SK-N-SH treated with all-trans-retinoic acid at 6 μM for 48 hours (cell line): Measurements from ENCODE around the gene PRR35.
A peak's percentile ranks its signal among the peaks of the same experiment; 100 is the strongest.

Experiments used
- ATAC-seq: fragments of 200-7000 bp; cut with Tn5 transposase; 3 replicates; pipeline ENCODE4 v1.9.1; 2020; ENCODE audit warnings: mild to moderate bottlenecking, moderate library complexity
- ARNTL ChIP-seq: fragments of 450-650 bp; formaldehyde crosslinking; IDR thresholded peaks from 2 replicates; pipeline ENCODE4 v1.5.0; 2020; ENCODE audit warnings: low read depth, mild to moderate bottlenecking, moderate library complexity, borderline replicate concordance
- BACH2 ChIP-seq: fragments of 250-450 bp; sonication (Bioruptor Pico); IDR thresholded peaks from 2 replicates; pipeline ENCODE4 v1.9.0; 2021; ENCODE audit warnings: mild to moderate bottlenecking, borderline replicate concordance
- CREB5 ChIP-seq: fragments of 250-450 bp; sonication (Bioruptor Pico); IDR thresholded peaks from 2 replicates; pipeline ENCODE4 v1.5.1; 2020; ENCODE audit warnings: low read depth, mild to moderate bottlenecking, moderate library complexity
- ESRRG ChIP-seq: fragments of 250-450 bp; sonication (Bioruptor Pico); IDR thresholded peaks from 2 replicates; pipeline ENCODE4 v1.6.1; 2021; ENCODE audit warnings: mild to moderate bottlenecking
- GLIS3 ChIP-seq: fragments of 250-450 bp; sonication (Bioruptor Pico); IDR thresholded peaks from 2 replicates; pipeline ENCODE4 v1.5.0; 2020; ENCODE audit warnings: mild to moderate bottlenecking, moderate library complexity
- ISL1 ChIP-seq: fragments of 250-450 bp; sonication (Bioruptor Pico); IDR thresholded peaks from 2 replicates; pipeline ENCODE4 v2.1.2; 2022; ENCODE audit warnings: mild to moderate bottlenecking, moderate library complexity
- OSR1 ChIP-seq: fragments of 250-450 bp; sonication (Bioruptor Pico); IDR thresholded peaks from 2 replicates; pipeline ENCODE4 v1.8.0; 2022; ENCODE audit warnings: moderate library complexity, mild to moderate bottlenecking, inconsistent platforms
- PATZ1 ChIP-seq: fragments of 250-450 bp; sonication (Bioruptor Pico); IDR thresholded peaks from 2 replicates; pipeline ENCODE4 v1.8.0; 2020; ENCODE audit warnings: mild to moderate bottlenecking, moderate library complexity, borderline replicate concordance
- POU6F1 ChIP-seq: fragments of 250-450 bp; sonication (Bioruptor Pico); IDR thresholded peaks from 2 replicates; pipeline ENCODE4 v1.8.0; 2021; ENCODE audit warnings: low read depth, mild to moderate bottlenecking, moderate library complexity, borderline replicate concordance
- PPARA ChIP-seq: fragments of 250-450 bp; sonication (Bioruptor Pico); IDR thresholded peaks from 2 replicates; pipeline ENCODE4 v1.5.0; 2020; ENCODE audit warnings: mild to moderate bottlenecking, borderline replicate concordance
- RARB ChIP-seq: fragments of 250-450 bp; sonication (Bioruptor Pico); IDR thresholded peaks from 2 replicates; pipeline ENCODE4 v1.8.0; 2021; ENCODE audit warnings: mild to moderate bottlenecking, moderate library complexity
- TCF4 ChIP-seq: fragments of 250-450 bp; sonication (Bioruptor Pico); IDR thresholded peaks from 2 replicates; pipeline ENCODE4 v1.8.0; 2021; ENCODE audit warnings: mild to moderate bottlenecking, moderate library complexity, borderline replicate concordance
- TOX ChIP-seq: fragments of 250-450 bp; sonication (Bioruptor Pico); IDR thresholded peaks from 2 replicates; pipeline ENCODE4 v1.8.0; 2021; ENCODE audit warnings: mild to moderate bottlenecking, moderate library complexity, borderline replicate concordance
- TSHZ2 ChIP-seq: fragments of 250-450 bp; sonication (Bioruptor Pico); IDR thresholded peaks from 2 replicates; pipeline ENCODE4 v1.5.0; 2020; ENCODE audit warnings: mild to moderate bottlenecking, moderate library complexity
- ZFP3 ChIP-seq: fragments of 250-450 bp; sonication (Bioruptor Pico); IDR thresholded peaks from 2 replicates; pipeline ENCODE4 v1.5.0; 2020; ENCODE audit warnings: mild to moderate bottlenecking, moderate library complexity
- ZFP30 ChIP-seq: fragments of 450-650 bp; formaldehyde crosslinking; IDR thresholded peaks from 2 replicates; pipeline ENCODE4 v1.5.0; 2022; ENCODE audit warnings: mild to moderate bottlenecking, moderate library complexity
- ZNF565 ChIP-seq: fragments of 450-650 bp; formaldehyde crosslinking; conservative IDR thresholded peaks from 2 replicates; pipeline ENCODE4 v1.5.0; 2020; ENCODE audit warnings: low read depth, mild to moderate bottlenecking, moderate library complexity
- ZNF8 ChIP-seq: fragments of 450-650 bp; formaldehyde crosslinking; IDR thresholded peaks from 2 replicates; pipeline ENCODE4 v1.5.0; 2020; ENCODE audit warnings: mild to moderate bottlenecking, moderate library complexity

PRR35 gene

GRCh38 chr16:534856-535445, 25.2 kb upstream of the PRR35 start (continued):
- TF ChIP-seq PATZ1 (CRISPR knock-in tag) (no peak), ZFP30 (CRISPR knock-in tag) (no peak)

- TF ChIP-seq ZNF8 (CRISPR knock-in tag), result no peak
- TF ChIP-seq ISL1 (CRISPR knock-in tag), result no peak
- TF ChIP-seq PPARA, result no peak
- no peak for TF ChIP-seq OSR1 (CRISPR knock-in tag)
- TF ChIP-seq ARNTL, result no peak
- TF ChIP-seq RARB (CRISPR knock-in tag), result no peak
- no peak for TF ChIP-seq BACH2 (CRISPR knock-in tag)
- TF ChIP-seq GLIS3, result no peak
- TF ChIP-seq POU6F1 (CRISPR knock-in tag), result no peak
- no peak for TF ChIP-seq ESRRG
- no peak for TF ChIP-seq TOX (CRISPR knock-in tag)
- TF ChIP-seq ZNF565, result no peak
- no peak for TF ChIP-seq ZFP30 (CRISPR knock-in tag)
- no peak for TF ChIP-seq PATZ1 (CRISPR knock-in tag)
- no peak for TF ChIP-seq TSHZ2 (CRISPR knock-in tag)
- TF ChIP-seq CREB5 (CRISPR knock-in tag), result no peak
- TF ChIP-seq TCF4 (CRISPR knock-in tag), result no peak
- TF ChIP-seq ZFP3 (CRISPR knock-in tag), result no peak
- ATAC-seq, result peak; percentile 17; the same call in 2 of the 3 replicates
Observed at GRCh38 chr16:535446-536405, 24.5 kb upstream of the PRR35 start.

- no peak for ATAC-seq
- TF ChIP-seq TSHZ2 (CRISPR knock-in tag), result no peak
- no peak for TF ChIP-seq RARB (CRISPR knock-in tag)
- TF ChIP-seq, all 23 proteins: peak for 0
Observed at GRCh38 chr16:536746-537145, 23.4 kb upstream of the PRR35 start.
